Hepatocyte (in vitro differentiated cells): ENCODE measurements around the gene C10orf95. TPM values are rescaled to one million over a fixed set of nuclear protein-coding genes. Genes with fewer than 3 reads are reported as not detected.

Experiments
- DNase-seq: peaks from one replicate; pipeline ENCODE4 v3.0.0-alpha.2; 2016; ENCODE audit warnings: low spot score
- H2AFZ ChIP-seq: fragments of 200-600 bp; sonication (generic); 2 replicates; pipeline ENCODE4 v1.6.0; 2016; ENCODE audit warnings: antibody characterized with exemption, mild to moderate bottlenecking
- H3K27ac ChIP-seq: fragments of 200-600 bp; sonication (generic); 2 replicates; pipeline ENCODE4 v1.5.1; 2016; ENCODE audit warnings: mild to moderate bottlenecking
- H3K27me3 ChIP-seq: fragments of 200-600 bp; sonication (generic); 2 replicates; pipeline ENCODE4 v1.6.1; 2016
- H3K36me3 ChIP-seq: fragments of 200-600 bp; sonication (generic); replicated peaks from 2 replicates; pipeline ENCODE4 v1.5.1; 2016; ENCODE audit warnings: low read depth; ENCODE audit not compliant: insufficient read depth
- H3K4me1 ChIP-seq: fragments of 200-600 bp; sonication (generic); 2 replicates; pipeline ENCODE4 v1.5.1; 2016; ENCODE audit warnings: mild to moderate bottlenecking, moderate library complexity; ENCODE audit not compliant: insufficient read depth
- H3K4me2 ChIP-seq: fragments of 200-600 bp; sonication (generic); 2 replicates; pipeline ENCODE4 v1.6.0; 2016
- H3K4me3 ChIP-seq: fragments of 200-600 bp; sonication (generic); 2 replicates; pipeline ENCODE4 v1.5.1; 2016; ENCODE audit warnings: mild to moderate bottlenecking
- H3K79me2 ChIP-seq: fragments of 200-600 bp; sonication (generic); 2 replicates; pipeline ENCODE4 v1.6.0; 2017; ENCODE audit warnings: mild to moderate bottlenecking
- H3K9me2 ChIP-seq: fragments of 200-600 bp; sonication (generic); replicated peaks from 2 replicates; pipeline ENCODE4 v1.6.0; 2017; ENCODE audit warnings: mild to moderate bottlenecking; ENCODE audit not compliant: insufficient read depth
- H3K9me3 ChIP-seq: fragments of 200-600 bp; sonication (generic); 2 replicates; pipeline ENCODE4 v1.5.1; 2016; ENCODE audit warnings: low read depth, mild to moderate bottlenecking
- H4K20me1 ChIP-seq: fragments of 200-600 bp; sonication (generic); 2 replicates; pipeline ENCODE4 v1.6.0; 2016; ENCODE audit warnings: mild to moderate bottlenecking; ENCODE audit not compliant: insufficient read depth, poor library complexity, severe bottlenecking
- CTCF ChIP-seq: fragments of 200-600 bp; sonication (generic); IDR thresholded peaks from 2 replicates; pipeline ENCODE4 v1.5.1; 2016; ENCODE audit warnings: antibody characterized with exemption, mild to moderate bottlenecking; ENCODE audit not compliant: poor library complexity
- EZH2 ChIP-seq: fragments of 200-600 bp; sonication (generic); IDR thresholded peaks from 2 replicates; pipeline ENCODE4 v1.6.1; 2016; ENCODE audit warnings: antibody characterized with exemption, mild to moderate bottlenecking, borderline replicate concordance
- EZH2phosphoT487 ChIP-seq: fragments of 200-600 bp; sonication (generic); IDR thresholded peaks from one replicate; pipeline ENCODE4 v1.6.1; 2018; ENCODE audit warnings: antibody characterized with exemption, mild to moderate bottlenecking, low read depth, moderate library complexity; ENCODE audit not compliant: unreplicated experiment, severe bottlenecking
- WGBS: methylation state at CpG from one replicate; pipeline ENCODE4 v1.1.6; 2016; ENCODE audit warnings: low lambda C conversion rate; ENCODE audit errors: missing lambda C conversion rate; 5-methylcytosine and 5-hydroxymethylcytosine counted together
- polyA plus RNA-seq: library from polyadenylated mRNA; unstranded; fragments of >200 nt; fragmentation: Nextera tagmentation; extraction: Ambion mirVana; gene quantifications from 2 replicates; pipeline ENCODE4 v1.2.1, GENCODE V29; 2016
- total RNA-seq: library from RNA; depleted of rRNA; stranded (reverse); fragments of >200 nt; gene quantifications from 2 replicates; pipeline ENCODE4 v1.2.3, GENCODE V29; 2014

The C10orf95 gene
- total and polyA plus RNA-seq, 2 experiments from 2014 or later: 5.2 to 7.7 TPM

- 3% methylated on average over 31 of the region's 54 CpGs for WGBS
- peaks cover 24% of the 10 kb centered on the region for H3K4me1 ChIP-seq
- no peaks in the 10 kb centered on the region for H3K9me3 ChIP-seq
- no peaks in the 10 kb centered on the region for H3K9me2 ChIP-seq
- H3K4me3 ChIP-seq: peak overlapping the region; percentile 63
- H3K79me2 ChIP-seq: peaks cover 17% of the 10 kb centered on the region
- TF ChIP-seq CTCF (no peak), EZH2phosphoT487 (no peak), EZH2 (no peak)
- H4K20me1 ChIP-seq: peaks cover 5% of the 10 kb centered on the region
- peak overlapping the region; percentile 100 for H3K4me2 ChIP-seq
- H2AFZ ChIP-seq: peak overlapping the region; percentile 78
- H3K27ac ChIP-seq: peak overlapping the region; percentile 92
- DNase-seq: peak; percentile 74
- H3K27me3 ChIP-seq: peaks cover 14% of the 10 kb centered on the region
- no peaks in the 10 kb centered on the region for H3K36me3 ChIP-seq
Measured at GRCh38 chr10:102419269-102420180, 31.8 kb downstream of the C10orf95 start.

- H3K27me3 ChIP-seq: peaks cover 14% of the 10 kb centered on the region
- no peaks in the 10 kb centered on the region for H3K9me2 ChIP-seq
- H3K79me2 ChIP-seq: peaks cover 15% of the 10 kb centered on the region
- H3K36me3 ChIP-seq: no peaks in the 10 kb centered on the region
- WGBS: 7% methylated on average over 30 of the region's 45 CpGs
- H3K4me2 ChIP-seq: peak within 1 kb of the TSS; percentile 100
- DNase-seq: no peak
- H2AFZ ChIP-seq: no peak within 1 kb of the TSS
- no peak for TF ChIP-seq CTCF
- no peak for TF ChIP-seq EZH2
- no peak for TF ChIP-seq EZH2phosphoT487
- no peak within 1 kb of the TSS for H3K27ac ChIP-seq
- H3K9me3 ChIP-seq: no peaks in the 10 kb centered on the region
- peaks cover 5% of the 10 kb centered on the region for H4K20me1 ChIP-seq
- H3K4me1 ChIP-seq: peaks cover 24% of the 10 kb centered on the region
- H3K4me3 ChIP-seq: peak within 1 kb of the TSS; percentile 63
Measured at GRCh38 chr10:102418622-102419268, 32.6 kb downstream of the C10orf95 start, which contains the start of gene PSD. TSS of gene PSD (minus strand) at chr10:102418785. CDS start at chr10:102417038, 1,747 bp downstream.

- H3K27ac ChIP-seq: no peak overlapping the region
- peaks cover 28% of the 10 kb centered on the region for H3K27me3 ChIP-seq
- peaks cover 13% of the 10 kb centered on the region for H3K4me1 ChIP-seq
- H3K36me3 ChIP-seq: no peaks in the 10 kb centered on the region
- no peak overlapping the region for H3K4me2 ChIP-seq
- no peaks in the 10 kb centered on the region for H3K9me2 ChIP-seq
- no peaks in the 10 kb centered on the region for H4K20me1 ChIP-seq
- 85% methylated on average over 7 of the region's 20 CpGs for WGBS
- no peak for DNase-seq
- no peak for TF ChIP-seq EZH2
- TF ChIP-seq EZH2phosphoT487: no peak
- no peak for TF ChIP-seq CTCF
- no peak overlapping the region for H2AFZ ChIP-seq
- no peaks in the 10 kb centered on the region for H3K9me3 ChIP-seq
- no peak overlapping the region for H3K4me3 ChIP-seq
- peaks cover 3% of the 10 kb centered on the region for H3K79me2 ChIP-seq
Measured at GRCh38 chr10:102416695-102417094, 34.6 kb downstream of the C10orf95 start.
